DMS114 treated with DMSO at 0.1 percent for 48 hours (cell line): Measurements from ENCODE around the gene MEIOC.
A peak's percentile ranks its signal among the peaks of the same experiment; 100 is the strongest.
"Not testable (repeated sequence)": the region's sequence is repeated elsewhere in the genome, so short reads cannot be mapped to it uniquely, and the experiment has no call there.

ENCODE experiments used
- DNase-seq: peaks from one replicate; lab custom pipeline; 2025; ENCODE audit not compliant: unreplicated experiment; lab: John Stamatoyannopoulos, UW

MEIOC gene

DNA sequence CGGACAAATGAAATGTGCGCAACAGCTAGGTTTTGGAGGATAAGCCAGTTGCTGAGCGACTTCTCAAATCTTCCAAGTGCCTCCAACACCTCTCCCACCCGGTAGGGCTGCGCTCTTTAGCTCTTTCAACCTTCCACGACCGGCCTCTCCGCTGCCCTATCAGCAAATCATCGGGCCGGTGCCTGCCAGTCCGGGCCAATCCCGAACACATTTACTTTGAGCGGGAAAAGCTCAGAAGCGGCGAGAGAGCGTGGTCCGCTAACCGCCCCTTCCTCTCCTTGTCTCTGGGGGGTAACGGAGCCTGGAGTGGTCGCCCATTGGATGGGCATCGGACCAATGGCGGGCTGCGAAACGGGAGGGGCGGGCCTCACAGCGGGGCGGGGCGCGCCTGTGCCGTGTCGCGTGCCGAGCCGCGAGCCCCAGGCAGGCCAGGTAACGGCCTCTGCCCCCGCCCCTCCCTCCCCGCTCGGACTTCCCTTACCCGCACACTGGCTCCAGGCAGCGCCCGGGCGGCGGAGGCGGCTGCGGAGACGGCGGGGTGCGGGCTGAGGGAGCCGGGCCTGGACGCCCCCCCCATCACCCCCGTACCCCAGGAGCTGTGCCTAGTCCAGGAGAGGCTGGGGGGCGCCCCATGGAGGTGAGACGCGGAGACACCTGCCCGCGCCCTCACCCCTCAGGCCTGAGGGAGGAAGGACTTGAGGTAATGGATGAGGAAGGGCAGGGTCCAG is at the start of gene MEIOC:
MEIOC (plus strand) TSS at position 486 of the 728 bp plus-strand sequence; CDS start at position 632, 146 bp downstream.
- DNase-seq = peak; percentile 78

GRCh38 chr17:44606658-44607057 is 49.6 kb upstream of the MEIOC start:
- no peak for DNase-seq

- DNase-seq = no peak
These were observed 48.2 kb upstream of the MEIOC start for GRCh38 chr17:44607836-44608690.

GRCh38 chr17:44608727-44609435 is 47.4 kb upstream of the MEIOC start:
- no peak for DNase-seq

- no peak for DNase-seq
These were observed 45.9 kb upstream of the MEIOC start for GRCh38 chr17:44610331-44610730.

DNA sequence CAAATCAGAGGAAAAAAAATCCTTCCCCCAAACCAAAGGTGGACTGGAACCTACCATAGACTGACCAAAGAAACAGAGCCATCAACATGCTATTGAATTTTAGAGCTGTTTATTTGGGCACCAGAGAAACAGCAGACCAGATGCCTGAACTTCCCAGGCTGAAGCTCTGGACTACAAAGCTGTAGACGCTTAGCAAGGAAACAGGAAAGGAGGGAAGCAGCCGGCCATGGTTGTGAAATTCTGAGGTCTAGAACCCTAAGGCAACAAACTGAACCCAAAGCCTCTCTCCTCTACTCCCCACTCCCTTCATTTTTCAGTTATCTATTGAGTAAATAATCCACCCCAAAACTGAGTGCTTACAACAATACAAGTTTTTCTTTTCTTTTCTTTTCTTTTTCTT is 45.4 kb upstream of the MEIOC start:
- no peak for DNase-seq

- no peak for DNase-seq
These were observed 41.4 kb upstream of the MEIOC start for GRCh38 chr17:44614862-44615261.

DNA sequence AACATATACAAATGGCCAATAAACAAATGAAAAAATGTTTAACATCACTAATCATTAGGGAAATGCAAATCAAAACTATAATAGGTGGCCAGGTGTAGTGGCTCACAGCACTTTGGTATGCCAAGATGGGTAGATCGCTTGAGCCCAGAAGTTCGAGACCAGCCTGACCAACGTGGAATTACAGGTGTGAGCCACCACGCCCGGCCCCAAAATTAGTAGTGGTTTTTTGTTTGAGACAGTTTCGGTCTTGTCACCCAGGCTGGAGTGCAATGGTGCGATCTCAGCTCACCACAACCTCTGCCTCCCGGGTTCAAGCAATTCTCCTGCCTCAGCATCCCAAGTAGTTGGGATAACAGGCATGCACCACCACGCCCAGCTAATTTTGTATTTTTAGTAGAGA is 37.6 kb upstream of the MEIOC start:
- not testable (repeated sequence) for DNase-seq

GRCh38 chr17:44623070-44623725 is 33.1 kb upstream of the MEIOC start:
- no peak for DNase-seq

DNA sequence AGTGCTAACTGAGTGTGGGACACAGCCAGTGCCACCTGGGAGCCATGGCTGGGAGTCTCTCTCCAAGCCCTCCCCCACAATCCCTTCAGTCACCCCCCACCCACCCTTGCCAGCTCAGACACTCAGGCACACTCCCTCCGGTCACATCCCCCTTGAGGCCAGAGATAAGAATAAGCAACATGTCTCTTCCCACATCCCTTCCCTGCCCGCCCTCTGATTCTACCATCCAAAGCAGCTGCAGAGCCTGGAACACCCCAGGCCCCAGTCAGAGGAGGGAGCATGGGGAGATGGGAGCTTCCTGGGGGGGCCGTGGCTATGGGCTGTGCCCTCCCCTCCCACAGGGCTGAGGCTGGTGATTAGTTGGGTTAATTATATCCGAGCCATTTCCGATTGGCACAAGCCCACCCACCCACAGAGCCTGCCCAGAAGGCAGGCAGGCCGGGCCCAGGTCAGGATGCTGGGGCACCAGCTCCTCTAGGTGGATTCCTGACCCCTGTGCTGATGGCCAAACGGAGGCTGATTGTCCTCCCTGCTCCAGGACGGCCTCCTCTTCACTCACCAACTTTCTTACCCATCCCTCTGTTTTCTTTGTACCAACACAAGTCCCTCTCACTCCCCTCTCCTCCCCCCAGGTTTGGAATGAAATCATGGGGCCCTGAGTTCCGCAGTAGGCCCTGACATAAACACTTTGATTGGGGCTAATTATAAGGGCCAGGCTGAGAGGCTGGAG is 28.6 kb upstream of the MEIOC start:
- no peak for DNase-seq

DNA sequence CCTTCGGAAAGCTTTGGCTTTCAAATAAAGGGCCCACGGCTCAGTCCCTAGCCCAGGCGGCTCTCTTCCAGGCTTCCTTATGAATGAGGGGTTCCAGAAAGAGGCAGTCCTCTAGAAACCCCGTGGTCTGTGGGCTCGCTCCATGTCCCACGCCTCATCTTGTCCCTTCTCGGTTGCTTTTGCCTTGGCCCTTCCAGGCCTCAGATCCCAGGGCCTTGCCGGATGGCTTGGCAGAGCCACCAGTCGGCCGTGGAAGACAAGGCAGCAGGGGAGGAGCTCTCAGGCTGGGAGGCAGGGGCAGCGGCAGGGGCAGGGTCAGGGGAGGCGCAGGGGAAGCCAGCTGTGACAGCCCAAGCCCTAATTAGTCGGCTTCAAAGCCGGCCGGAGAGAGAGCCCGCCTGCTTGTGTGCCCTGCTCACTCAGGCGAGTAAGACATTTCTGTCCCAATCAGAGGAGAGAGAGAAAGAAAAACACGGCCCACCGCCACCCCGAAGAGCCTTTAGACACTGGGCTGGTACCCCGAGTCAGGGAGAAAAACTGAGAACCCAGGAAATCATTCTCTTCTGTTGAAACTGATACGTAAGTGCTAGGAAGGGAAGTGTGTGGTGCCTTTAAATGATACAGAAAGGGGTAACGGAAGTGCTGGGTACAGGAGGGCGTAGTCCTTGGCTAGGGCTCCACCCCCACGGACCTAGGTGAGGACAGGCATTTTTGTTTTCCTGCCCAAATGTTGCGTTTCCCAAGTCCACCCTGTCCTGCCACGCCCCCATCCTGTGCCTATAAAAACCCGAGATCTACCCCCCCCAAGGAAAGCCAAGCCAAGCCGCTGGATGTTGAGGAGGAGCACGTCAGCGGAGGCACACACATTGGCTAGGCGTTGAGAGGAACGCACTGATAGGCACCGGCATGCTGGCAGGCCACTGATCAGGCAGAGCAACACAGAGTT is 27.8 kb upstream of the MEIOC start:
- no peak for DNase-seq

DNA sequence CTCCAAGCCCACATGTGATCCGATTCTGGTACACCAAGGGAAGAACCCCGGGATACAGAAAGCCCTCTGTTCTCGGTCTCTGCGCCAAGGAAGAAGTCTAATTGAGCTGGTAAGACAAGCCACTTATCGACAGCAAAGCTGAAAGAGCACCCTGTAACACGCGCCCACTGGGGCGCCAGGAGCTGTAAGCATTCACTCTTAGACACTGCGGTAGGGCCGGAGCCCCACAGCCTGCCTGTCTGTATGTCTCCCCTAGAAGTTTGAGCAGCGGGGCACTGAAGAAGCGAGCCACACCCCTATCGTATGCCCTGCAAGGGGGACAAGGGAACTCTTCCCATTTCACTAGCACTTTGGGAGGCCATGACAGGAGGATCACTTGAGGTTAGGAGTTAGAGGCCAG is 27.0 kb upstream of the MEIOC start:
- no peak for DNase-seq

GRCh38 chr17:44630703-44631102 is 25.6 kb upstream of the MEIOC start:
- no peak for DNase-seq

DNA sequence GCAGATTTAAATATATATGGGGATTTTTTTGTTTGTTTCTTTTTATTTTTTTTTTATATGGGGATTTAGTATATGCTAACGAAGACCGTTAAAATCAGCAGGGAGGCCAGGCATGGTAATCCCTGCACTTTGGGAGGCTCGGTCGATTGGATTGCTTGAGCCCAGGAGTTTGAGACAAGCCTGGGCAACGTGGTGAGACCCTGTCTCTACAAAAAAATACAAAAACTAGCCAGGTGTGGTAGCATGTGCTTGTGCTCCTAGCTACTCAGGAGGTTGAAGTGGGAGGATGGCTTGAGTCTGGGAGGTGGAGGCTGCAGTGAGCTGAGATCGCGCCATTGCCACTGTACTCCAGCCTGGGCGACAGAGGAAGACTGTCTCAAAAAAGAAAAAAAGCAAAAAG is 22.3 kb upstream of the MEIOC start:
- DNase-seq = no peak

GRCh38 chr17:44634401-44634800 is 21.9 kb upstream of the MEIOC start:
- not testable (repeated sequence) for DNase-seq

DNA sequence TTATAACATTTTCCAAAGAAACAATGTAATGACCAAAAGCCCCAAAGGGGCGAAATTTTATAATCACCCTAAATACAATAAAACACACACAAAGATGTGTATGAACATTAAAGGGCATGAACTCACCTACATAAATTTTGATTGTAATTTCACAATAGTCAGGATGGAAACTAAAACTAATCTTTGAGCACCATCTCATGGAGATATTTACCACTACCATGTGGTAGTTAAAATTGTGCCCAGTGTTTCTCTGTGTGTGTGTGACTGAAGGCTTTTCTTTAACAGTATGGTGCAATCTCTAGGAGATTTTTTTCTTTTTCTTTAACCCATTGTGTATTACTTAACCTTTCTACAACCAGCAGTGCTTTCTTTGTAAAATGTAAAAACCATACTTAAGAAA is 19.7 kb upstream of the MEIOC start:
- peak; percentile 43 for DNase-seq

GRCh38 chr17:44637066-44637465 is 19.2 kb upstream of the MEIOC start:
- no peak for DNase-seq

DNA sequence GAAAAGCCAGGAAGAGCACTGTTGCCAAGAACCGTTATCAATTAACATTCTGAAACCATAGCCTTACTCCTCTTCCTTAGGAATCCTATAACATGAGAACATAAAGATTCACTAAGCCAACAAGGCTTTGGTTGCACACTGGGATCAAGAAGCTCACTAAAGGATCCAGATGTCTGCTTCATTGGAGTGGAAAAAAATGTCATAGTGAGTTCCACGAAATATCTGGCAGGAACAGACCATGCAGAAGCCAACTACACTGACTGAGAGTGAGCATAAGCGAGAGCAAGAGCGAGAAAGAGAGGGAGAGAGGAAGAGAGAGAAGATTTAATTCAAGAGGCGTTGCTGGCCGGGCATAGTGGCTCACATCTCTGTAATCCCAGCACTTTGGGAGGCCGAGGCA is 13.4 kb upstream of the MEIOC start:
- DNase-seq = no peak

DNA sequence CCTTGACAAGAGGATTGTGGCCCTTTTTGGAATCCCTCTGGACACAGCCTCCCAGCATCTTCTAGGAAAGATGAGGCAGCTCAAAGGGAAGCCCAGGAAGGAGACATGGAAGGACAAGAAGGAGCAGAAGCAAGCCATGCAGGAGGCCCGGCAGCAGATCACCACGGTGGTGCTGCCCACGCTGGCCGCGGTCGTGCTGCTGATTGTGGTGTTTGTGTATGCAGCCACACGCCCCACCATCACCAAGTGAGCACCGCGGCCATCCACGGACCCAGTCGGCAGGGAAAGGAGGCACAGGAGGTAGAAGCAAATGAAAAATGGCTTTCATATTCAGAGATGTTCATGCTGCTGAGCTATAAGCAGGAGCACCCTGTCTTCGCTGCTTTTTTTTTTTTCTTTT is 10.9 kb upstream of the MEIOC start:
- DNase-seq = no peak
